ENCODE results near the gene DNAJC12.

- TF ChIP-seq SRF (IDR thresholded peaks at IDR 0.05; ENCODE audit: low read depth, low read length) (no peak), POLR2A (IDR thresholded peaks at IDR 0.05; ENCODE audit: control extremely low read depth in 1 of 2, low read depth in 2 of 2, low read length in 2 of 2) (peak in 1 of 2 experiments; percentile 57; a peak in 1 of 3 replicates), SP1 (IDR thresholded peaks at IDR 0.05; ENCODE audit: low read depth, low read length) (no peak), CTCF (IDR thresholded peaks at IDR 0.05; ENCODE audit: control extremely low read depth in 1 of 3, insufficient read depth in 1 of 3, low read depth in 1 of 3, low read length in 3 of 3) (no peak), SUZ12 (IDR thresholded peaks at IDR 0.05; ENCODE audit: low read length) (no peak), MAFK (IDR thresholded peaks at IDR 0.05; ENCODE audit: low read depth, low read length) (peak; percentile 89; the same call in 1 of the 2 replicates), MAX (IDR thresholded peaks at IDR 0.05) (peak; percentile 83), TBP (IDR thresholded peaks at IDR 0.05; ENCODE audit: low read depth, low read length) (peak; percentile 100), CHD2 (IDR thresholded peaks at IDR 0.05; ENCODE audit: low read length) (no peak), ATF3 (IDR thresholded peaks at IDR 0.05; ENCODE audit: insufficient read depth, low read depth, low read length) (no peak), ZNF274 (IDR thresholded peaks at IDR 0.05; ENCODE audit: borderline replicate concordance, extremely low read depth, low read length) (no peak)
Observed at GRCh38 chr10:67764012-67764822, 73.8 kb downstream of the DNAJC12 start.
